Neutrophil (primary cell): Measurements from ENCODE around the gene TMEM250.

ENCODE experiments used
- H3K27ac ChIP-seq: fragments of 200-600 bp; sonication (generic); 2 replicates; pipeline ENCODE4 v1.5.1; 2016; ENCODE audit warnings: mild to moderate bottlenecking, moderate library complexity
- H3K27me3 ChIP-seq: fragments of 200-600 bp; sonication (generic); 2 replicates; pipeline ENCODE4 v1.6.0; 2016; ENCODE audit warnings: mild to moderate bottlenecking
- H3K36me3 ChIP-seq: fragments of 200-600 bp; sonication (generic); 2 replicates; pipeline ENCODE4 v1.5.1; 2017
- H3K4me1 ChIP-seq, 2 experiments: fragments of 200-600 bp in 1 of 2; sonication (generic) in 1 of 2; 1 replicate in 1 of 2; 2 replicates in 1 of 2; pipeline versions ENCODE4 v1.5.1 to v1.6.1; 2013 to 2016; ENCODE audit warnings: low read depth in 1 of 2, low read length in 1 of 2, mild to moderate bottlenecking in 1 of 2, moderate library complexity in 1 of 2; ENCODE audit not compliant: control insufficient read depth in 1 of 2, insufficient read depth in 1 of 2
- H3K4me3 ChIP-seq, 2 experiments: fragments of 200-600 bp in 1 of 2; sonication (generic) in 1 of 2; 1 replicate in 1 of 2; 2 replicates in 1 of 2; pipeline ENCODE4 v1.5.1; 2013 to 2016; ENCODE audit warnings: low read depth in 1 of 2, low read length in 1 of 2, mild to moderate bottlenecking in 1 of 2, moderate library complexity in 1 of 2
- H3K9me3 ChIP-seq: fragments of 200-600 bp; sonication (generic); 2 replicates; pipeline ENCODE4 v1.5.1; 2016
- TF ChIP-seq, protein P1 (sequence below): fragments of 200-600 bp; sonication (generic); IDR thresholded peaks from 2 replicates; pipeline ENCODE4 v1.5.1; 2016; ENCODE audit warnings: antibody characterized with exemption

The TMEM250 gene

GRCh38 chr9:136098844-136099243, 19.8 kb downstream of the TMEM250 start:
- Histone ChIP-seq H3K27ac (no peak overlapping the region), H3K27me3 (peaks cover 40% of the 10 kb centered on the region), H3K4me1 (peaks cover 11 to 20% of the 10 kb centered on the region in 2 experiments), H3K36me3 (no peaks in the 10 kb centered on the region), H3K4me3 (no peak overlapping the region), H3K9me3 (no peaks in the 10 kb centered on the region)
- TF ChIP-seq, protein P1, sequence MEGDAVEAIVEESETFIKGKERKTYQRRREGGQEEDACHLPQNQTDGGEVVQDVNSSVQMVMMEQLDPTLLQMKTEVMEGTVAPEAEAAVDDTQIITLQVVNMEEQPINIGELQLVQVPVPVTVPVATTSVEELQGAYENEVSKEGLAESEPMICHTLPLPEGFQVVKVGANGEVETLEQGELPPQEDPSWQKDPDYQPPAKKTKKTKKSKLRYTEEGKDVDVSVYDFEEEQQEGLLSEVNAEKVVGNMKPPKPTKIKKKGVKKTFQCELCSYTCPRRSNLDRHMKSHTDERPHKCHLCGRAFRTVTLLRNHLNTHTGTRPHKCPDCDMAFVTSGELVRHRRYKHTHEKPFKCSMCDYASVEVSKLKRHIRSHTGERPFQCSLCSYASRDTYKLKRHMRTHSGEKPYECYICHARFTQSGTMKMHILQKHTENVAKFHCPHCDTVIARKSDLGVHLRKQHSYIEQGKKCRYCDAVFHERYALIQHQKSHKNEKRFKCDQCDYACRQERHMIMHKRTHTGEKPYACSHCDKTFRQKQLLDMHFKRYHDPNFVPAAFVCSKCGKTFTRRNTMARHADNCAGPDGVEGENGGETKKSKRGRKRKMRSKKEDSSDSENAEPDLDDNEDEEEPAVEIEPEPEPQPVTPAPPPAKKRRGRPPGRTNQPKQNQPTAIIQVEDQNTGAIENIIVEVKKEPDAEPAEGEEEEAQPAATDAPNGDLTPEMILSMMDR = no peak

- TF ChIP-seq, protein P1 = no peak
- Histone ChIP-seq H3K4me3 (no peak overlapping the region), H3K27ac (no peak overlapping the region), H3K27me3 (peaks cover 33% of the 10 kb centered on the region), H3K9me3 (no peaks in the 10 kb centered on the region), H3K4me1 (peaks cover 17 to 26% of the 10 kb centered on the region in 2 experiments), H3K36me3 (no peaks in the 10 kb centered on the region)
These were observed 20.5 kb downstream of the TMEM250 start for GRCh38 chr9:136098210-136098609.

- TF ChIP-seq, protein P1 = no peak
- Histone ChIP-seq H3K27me3 (peaks cover 32% of the 10 kb centered on the region), H3K4me1 (peaks cover 27 to 37% of the 10 kb centered on the region in 2 experiments)
These were observed 22.1 kb downstream of the TMEM250 start for GRCh38 chr9:136096505-136097001.

GRCh38 chr9:136095070-136096058, 23.3 kb downstream of the TMEM250 start, which contains the start of gene NACC2:
NACC2 (minus strand) TSS chr9:136095289; CDS start chr9:136050521, 44,768 bp downstream.
- TF ChIP-seq, protein P1 = no peak
- peak within 1 kb of the TSS; percentile 71 to 92 for H3K4me3 ChIP-seq
- peak within 1 kb of the TSS; percentile 82 for H3K27ac ChIP-seq

More at GRCh38 chr9:136096505-136097001, 22.1 kb downstream of the TMEM250 start:
- H3K27ac ChIP-seq = no peak overlapping the region
- H3K9me3 ChIP-seq = no peaks in the 10 kb centered on the region
- peak overlapping the region in 1 of 2 experiments; percentile 69 for H3K4me3 ChIP-seq
- no peaks in the 10 kb centered on the region for H3K36me3 ChIP-seq

DNA sequence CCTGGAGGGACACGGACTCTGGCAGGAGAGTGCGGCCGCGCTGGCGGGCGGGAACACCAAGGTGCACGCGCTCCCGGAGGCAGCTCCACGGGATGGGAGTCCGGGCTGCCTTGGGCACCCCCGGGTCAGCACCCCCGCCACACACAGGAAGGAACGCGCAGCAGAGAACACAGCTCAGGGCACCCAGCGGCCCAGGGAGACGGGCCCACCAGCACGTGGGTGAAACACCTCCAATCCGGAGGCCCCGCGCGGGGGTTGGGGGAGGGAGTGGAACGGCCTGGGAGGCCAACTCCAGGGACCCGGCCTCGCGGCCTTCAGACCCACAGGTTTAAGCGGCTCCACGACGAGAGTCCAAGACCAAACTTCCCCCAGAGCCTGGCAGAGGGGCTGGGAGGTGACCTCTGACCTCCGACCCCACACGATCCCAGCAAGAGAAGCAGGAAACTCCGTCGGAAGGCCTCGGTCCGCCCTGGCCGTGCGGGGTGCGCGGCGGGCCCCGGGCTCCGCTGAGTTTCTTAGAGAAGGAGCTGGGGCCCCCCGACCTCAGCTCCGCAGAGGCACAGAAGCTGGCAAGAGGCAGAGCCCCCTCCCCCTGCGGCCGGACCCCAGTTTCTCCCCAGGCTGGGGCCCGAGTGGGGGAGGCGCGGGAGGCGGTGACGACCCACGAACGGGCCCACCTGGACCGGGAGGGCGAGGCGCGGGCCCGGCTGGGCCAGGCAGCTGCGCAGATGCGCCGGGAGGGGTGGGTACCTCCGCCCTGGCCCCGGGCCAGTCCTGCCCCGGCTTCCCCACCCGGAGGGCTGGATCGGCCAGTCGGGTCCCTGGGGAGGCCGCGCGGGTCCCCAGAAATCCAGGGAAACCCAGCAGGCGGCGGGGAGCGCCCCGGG, 24.4 kb downstream of the TMEM250 start:
- Histone ChIP-seq H3K9me3 (no peaks in the 10 kb centered on the region), H3K4me3 (peak overlapping the region; percentile 71 to 92), H3K36me3 (no peaks in the 10 kb centered on the region), H3K27me3 (peaks cover 21% of the 10 kb centered on the region), H3K27ac (peak overlapping the region; percentile 82), H3K4me1 (peaks cover 38 to 53% of the 10 kb centered on the region in 2 experiments)
- TF ChIP-seq, protein P1 = no peak

More at GRCh38 chr9:136095070-136096058, 23.3 kb downstream of the TMEM250 start, which contains the start of gene NACC2:
- no peaks in the 10 kb centered on the region for H3K9me3 ChIP-seq
- peaks cover 27 to 42% of the 10 kb centered on the region in 2 experiments for H3K4me1 ChIP-seq
- peaks cover 28% of the 10 kb centered on the region for H3K27me3 ChIP-seq
- no peaks in the 10 kb centered on the region for H3K36me3 ChIP-seq
